GM12801 (cell line): ENCODE data around the gene EEFSEC.

ENCODE experiments used
- TF ChIP-seq, protein P1 (sequence below): IDR thresholded peaks from one replicate; pipeline ENCODE4 v1.5.1; 2011; ENCODE audit warnings: control low read depth; ENCODE audit not compliant: insufficient read length; ENCODE audit errors: extremely low read depth

EEFSEC gene

DNA sequence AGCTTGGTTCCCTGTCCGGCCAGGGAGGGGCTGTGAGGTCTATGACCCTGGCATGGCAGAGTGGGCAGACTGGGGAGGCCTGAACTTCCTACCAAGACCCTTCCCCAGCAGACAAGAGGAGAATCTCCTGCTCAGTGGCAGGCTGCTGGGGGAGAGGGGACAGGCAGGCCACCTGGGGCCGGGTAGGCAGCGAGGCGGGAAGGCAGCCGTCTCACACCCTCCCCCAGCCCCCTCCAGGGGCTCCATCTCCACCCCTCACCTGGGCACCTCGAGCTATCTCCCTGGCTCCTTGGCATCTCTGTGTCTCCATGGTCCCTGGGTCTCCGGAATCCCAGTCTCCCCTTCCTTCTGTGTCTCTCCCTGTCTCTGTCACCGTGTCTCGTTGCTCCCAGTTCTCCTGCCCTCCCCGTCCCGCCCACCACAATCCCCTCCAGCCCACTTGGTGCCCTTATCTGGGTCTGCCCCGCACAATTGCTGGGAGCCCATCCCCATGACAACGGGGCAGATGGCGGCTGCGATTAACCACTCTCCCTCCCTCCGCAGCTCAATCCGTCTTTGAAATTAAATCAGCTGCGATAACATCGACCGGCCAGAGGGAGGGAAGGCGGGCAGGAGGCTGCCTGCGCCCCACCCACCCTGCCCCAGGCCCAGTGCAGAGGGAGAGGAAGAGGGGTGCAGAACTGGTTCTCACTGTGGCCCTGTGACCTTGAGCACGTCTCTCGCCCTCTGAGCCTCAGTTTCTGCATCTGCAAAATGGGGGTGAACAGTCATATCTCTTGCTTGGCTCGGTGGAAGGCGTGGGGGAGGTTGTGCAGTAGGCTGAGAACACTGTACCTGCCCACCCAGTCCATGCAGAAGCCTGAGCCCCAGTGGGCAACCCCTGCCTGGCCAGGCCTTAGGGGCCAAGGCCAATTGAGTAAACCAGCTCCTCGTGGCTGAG is 303.8 kb downstream of the EEFSEC start:
- TF ChIP-seq, protein P1, sequence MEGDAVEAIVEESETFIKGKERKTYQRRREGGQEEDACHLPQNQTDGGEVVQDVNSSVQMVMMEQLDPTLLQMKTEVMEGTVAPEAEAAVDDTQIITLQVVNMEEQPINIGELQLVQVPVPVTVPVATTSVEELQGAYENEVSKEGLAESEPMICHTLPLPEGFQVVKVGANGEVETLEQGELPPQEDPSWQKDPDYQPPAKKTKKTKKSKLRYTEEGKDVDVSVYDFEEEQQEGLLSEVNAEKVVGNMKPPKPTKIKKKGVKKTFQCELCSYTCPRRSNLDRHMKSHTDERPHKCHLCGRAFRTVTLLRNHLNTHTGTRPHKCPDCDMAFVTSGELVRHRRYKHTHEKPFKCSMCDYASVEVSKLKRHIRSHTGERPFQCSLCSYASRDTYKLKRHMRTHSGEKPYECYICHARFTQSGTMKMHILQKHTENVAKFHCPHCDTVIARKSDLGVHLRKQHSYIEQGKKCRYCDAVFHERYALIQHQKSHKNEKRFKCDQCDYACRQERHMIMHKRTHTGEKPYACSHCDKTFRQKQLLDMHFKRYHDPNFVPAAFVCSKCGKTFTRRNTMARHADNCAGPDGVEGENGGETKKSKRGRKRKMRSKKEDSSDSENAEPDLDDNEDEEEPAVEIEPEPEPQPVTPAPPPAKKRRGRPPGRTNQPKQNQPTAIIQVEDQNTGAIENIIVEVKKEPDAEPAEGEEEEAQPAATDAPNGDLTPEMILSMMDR = no peak

DNA sequence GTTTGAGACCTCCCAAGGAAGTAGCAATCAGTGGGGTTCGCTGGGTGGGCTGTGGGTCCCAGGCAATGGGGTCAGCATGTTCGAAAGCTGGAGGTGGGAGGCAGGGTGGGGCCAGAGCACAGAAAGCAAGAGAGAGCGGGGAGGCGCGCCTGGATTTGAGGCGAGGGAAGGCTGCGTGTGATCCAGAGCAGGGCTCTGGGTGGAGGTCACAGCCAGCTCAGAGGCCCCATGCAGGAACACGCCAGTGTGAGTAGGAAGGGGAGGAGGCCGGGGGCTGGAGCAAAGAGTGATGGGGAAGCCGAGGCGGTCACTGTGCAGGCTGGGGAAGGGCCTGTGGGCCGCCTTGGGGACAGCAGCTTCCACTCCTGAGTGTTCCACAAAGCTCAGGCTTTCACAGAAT is 304.7 kb downstream of the EEFSEC start:
- TF ChIP-seq, protein P1 = no peak
